GM18951 (cell line): ENCODE measurements around the gene CHD2.
"Not testable (repeated sequence)": the region's sequence is repeated elsewhere in the genome, so short reads cannot be mapped to it uniquely, and the experiment has no call there.

Experiments used
- POLR2A ChIP-seq: IDR thresholded peaks from 4 replicates; pipeline ENCODE4 v1.6.1; 2011; ENCODE audit warnings: mild to moderate bottlenecking; ENCODE audit not compliant: insufficient read length, insufficient read depth; ENCODE audit errors: extremely low read depth
- in situ Hi-C: fragments of 300-500 bp; cut with MboI; formaldehyde crosslinking; loops from one replicate; pipeline ENCODE4 v1.12.0; 2022; ENCODE audit warnings: low sequenced_read_pairs, mixed read lengths, inconsistent platforms; ENCODE audit not compliant: unreplicated experiment

Gene CHD2

GRCh38 chr15:93020976-93021772 lies 121.0 kb downstream of the CHD2 start:
- TF ChIP-seq POLR2A = no peak

GRCh38 chr15:93024293-93024692 lies 124.2 kb downstream of the CHD2 start:
- in situ Hi-C loops = no loop called here
- no peak for TF ChIP-seq POLR2A

More at GRCh38 chr15:93020976-93021772, 121.0 kb downstream of the CHD2 start:
- in situ Hi-C loops = no loop called here

- in situ Hi-C loops = no loop called here
Measured at GRCh38 chr15:93024716-93025624, 124.8 kb downstream of the CHD2 start.

GRCh38 chr15:93025625-93025982 lies 125.5 kb downstream of the CHD2 start:
- no peak for TF ChIP-seq POLR2A
- in situ Hi-C loops = no loop called here

More at GRCh38 chr15:93024716-93025624, 124.8 kb downstream of the CHD2 start:
- no peak for TF ChIP-seq POLR2A

- in situ Hi-C loops = no loop called here
Measured at GRCh38 chr15:93026380-93026817, 126.3 kb downstream of the CHD2 start.

GRCh38 chr15:93027413-93027812 lies 127.3 kb downstream of the CHD2 start:
- TF ChIP-seq POLR2A = no peak
- in situ Hi-C loops = no loop called here

More at GRCh38 chr15:93026380-93026817, 126.3 kb downstream of the CHD2 start:
- no peak for TF ChIP-seq POLR2A

- no peak for TF ChIP-seq POLR2A
- in situ Hi-C loops = no loop called here
Measured at GRCh38 chr15:93028111-93028631, 128.0 kb downstream of the CHD2 start.

GRCh38 chr15:93028632-93029213 lies 128.6 kb downstream of the CHD2 start:
- TF ChIP-seq POLR2A = peak; percentile 2
- in situ Hi-C loops = no loop called here

GRCh38 chr15:93029214-93029835 lies 129.2 kb downstream of the CHD2 start:
- TF ChIP-seq POLR2A = peak; percentile 8
- in situ Hi-C loops = no loop called here

GRCh38 chr15:93029836-93030429 lies 129.8 kb downstream of the CHD2 start:
- in situ Hi-C loops = no loop called here
- no peak for TF ChIP-seq POLR2A

GRCh38 chr15:93030430-93031102 lies 130.4 kb downstream of the CHD2 start:
- in situ Hi-C loops = no loop called here
- TF ChIP-seq POLR2A = no peak

GRCh38 chr15:93031103-93031464 lies 131.0 kb downstream of the CHD2 start:
- TF ChIP-seq POLR2A = no peak
- in situ Hi-C loops = no loop called here

- in situ Hi-C loops = not testable (repeated sequence)
Measured at GRCh38 chr15:93031557-93032384, 131.6 kb downstream of the CHD2 start.

- in situ Hi-C loops = not testable (repeated sequence)
Measured at GRCh38 chr15:93032515-93033206, 132.5 kb downstream of the CHD2 start.
